Measurements from ENCODE around the gene SPCS1.

Gene SPCS1

DNA sequence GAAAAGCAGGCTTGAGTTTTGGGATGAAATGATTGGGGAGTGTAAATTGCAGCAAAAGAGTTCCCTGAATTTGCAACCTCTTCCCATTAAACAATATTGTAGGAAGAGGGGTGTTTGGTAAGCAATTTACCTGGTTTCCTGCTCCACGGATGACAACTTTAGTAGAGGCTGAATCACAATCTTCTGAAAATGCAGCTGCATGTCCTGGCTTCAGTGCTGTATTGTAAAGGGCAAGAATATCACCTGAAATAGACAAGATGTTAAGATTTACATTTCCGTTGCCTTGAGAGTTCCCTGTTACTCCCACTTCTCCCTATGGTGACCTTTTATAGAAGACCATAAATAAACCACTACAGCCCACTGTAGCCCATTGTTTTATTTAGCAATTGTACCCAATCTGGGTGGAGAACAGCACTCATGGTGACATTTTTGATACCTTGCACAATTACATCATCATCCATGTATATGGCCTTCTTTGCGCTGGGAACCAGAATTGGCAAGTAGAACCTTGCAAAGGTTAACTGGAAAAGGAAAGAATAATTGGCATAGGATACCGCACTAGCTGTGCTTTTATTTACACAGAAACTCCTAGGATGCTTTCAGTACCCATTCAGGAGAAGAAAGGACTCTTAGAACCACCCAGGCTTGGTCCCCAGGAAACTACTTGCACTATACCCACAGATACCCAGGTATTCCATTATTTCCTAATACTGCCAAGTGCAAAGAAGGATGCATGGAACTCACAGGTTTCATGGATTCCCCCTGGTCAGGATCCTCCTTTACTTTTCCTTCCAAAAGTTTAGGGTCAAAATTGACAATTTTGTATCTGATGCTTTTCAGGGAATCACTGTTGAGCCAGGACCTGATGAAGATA, 9.9 kb upstream of the SPCS1 start (continued):
- TF ChIP-seq, protein P1, sequence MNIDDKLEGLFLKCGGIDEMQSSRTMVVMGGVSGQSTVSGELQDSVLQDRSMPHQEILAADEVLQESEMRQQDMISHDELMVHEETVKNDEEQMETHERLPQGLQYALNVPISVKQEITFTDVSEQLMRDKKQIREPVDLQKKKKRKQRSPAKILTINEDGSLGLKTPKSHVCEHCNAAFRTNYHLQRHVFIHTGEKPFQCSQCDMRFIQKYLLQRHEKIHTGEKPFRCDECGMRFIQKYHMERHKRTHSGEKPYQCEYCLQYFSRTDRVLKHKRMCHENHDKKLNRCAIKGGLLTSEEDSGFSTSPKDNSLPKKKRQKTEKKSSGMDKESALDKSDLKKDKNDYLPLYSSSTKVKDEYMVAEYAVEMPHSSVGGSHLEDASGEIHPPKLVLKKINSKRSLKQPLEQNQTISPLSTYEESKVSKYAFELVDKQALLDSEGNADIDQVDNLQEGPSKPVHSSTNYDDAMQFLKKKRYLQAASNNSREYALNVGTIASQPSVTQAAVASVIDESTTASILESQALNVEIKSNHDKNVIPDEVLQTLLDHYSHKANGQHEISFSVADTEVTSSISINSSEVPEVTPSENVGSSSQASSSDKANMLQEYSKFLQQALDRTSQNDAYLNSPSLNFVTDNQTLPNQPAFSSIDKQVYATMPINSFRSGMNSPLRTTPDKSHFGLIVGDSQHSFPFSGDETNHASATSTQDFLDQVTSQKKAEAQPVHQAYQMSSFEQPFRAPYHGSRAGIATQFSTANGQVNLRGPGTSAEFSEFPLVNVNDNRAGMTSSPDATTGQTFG (tag by site-specific recombination; IDR thresholded peaks at IDR 0.05; ENCODE audit: borderline replicate concordance): no peak
- TF ChIP-seq ZNF423 (tag by site-specific recombination; IDR thresholded peaks at IDR 0.05) (no peak), OSR2 (tag by site-specific recombination; IDR thresholded peaks at IDR 0.05) (no peak)

DNA sequence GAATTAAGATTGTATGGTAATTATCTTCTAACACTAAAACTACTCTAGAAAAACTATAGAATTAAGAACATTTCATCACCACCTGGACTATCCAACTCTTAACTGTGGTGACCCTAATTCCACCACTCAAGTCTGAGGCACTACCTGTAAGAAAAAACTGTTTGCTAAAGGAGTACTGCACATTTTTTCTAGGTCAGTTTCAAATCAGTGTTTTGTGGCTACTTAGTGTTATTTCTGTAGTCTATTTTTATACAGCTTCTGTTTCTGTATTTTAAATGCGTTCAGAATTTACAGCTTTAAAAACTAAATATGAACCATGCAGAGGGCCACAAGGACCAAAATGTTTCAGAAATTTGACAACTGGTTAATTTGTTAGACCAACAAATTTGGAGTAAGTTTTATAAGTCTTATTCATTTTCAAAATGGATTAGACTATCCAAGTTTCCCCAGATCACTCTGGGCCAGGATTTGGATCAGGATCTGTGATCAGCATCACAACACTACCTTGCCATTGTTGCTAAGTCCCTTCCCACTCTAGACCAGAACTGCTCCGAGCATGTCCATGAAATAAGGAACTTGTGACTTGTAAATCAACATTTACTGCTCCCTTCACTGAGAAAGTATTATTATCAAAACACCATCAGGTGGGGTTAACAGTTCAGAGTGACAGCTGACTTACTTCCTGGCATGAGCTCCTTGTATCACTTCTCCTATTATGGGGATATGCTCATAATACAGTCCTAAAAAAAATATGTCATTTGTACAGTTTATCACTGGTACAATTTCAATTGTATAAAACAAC, 8.9 kb upstream of the SPCS1 start:
- Histone ChIP-seq H3K9me3 (ENCODE audit: control insufficient read depth, insufficient read depth, low read depth, low read length) (no peaks in the 10 kb centered on the region), H3K36me3 (ENCODE audit: control insufficient read depth in 2 of 2, insufficient read depth in 1 of 2, low read length in 2 of 2) (peaks cover 10 to 79% of the 10 kb centered on the region in 2 experiments), H3K27ac (ENCODE audit: extremely low read depth, low read depth, low read length) (no peak overlapping the region), H3K4me3 (ENCODE audit: low read depth, low read length) (no peak overlapping the region), H3K4me1 (ENCODE audit: control insufficient read depth, insufficient read depth, low read length) (no peaks in the 10 kb centered on the region)
- no peak for TF ChIP-seq GLI2 (tag by site-specific recombination; IDR thresholded peaks at IDR 0.05; ENCODE audit: borderline replicate concordance, low read depth)
- TF ChIP-seq REPIN1 (tag by site-specific recombination; IDR thresholded peaks at IDR 0.05; ENCODE audit: low read depth): no peak
- peak; percentile 55 for TF ChIP-seq ZBTB17 (tag by site-specific recombination; IDR thresholded peaks at IDR 0.05)
- TF ChIP-seq, protein P1 (tag by site-specific recombination; IDR thresholded peaks at IDR 0.05; ENCODE audit: borderline replicate concordance): no peak
- TF ChIP-seq RBAK (tag by site-specific recombination; IDR thresholded peaks at IDR 0.05): no peak
- TF ChIP-seq ZNF473 (tag by site-specific recombination; IDR thresholded peaks at IDR 0.05): no peak
- ChIA-PET CTCF (interaction anchor here (0.6 to 0.9 kb wide), 3 partner anchors 10 to 373 kb away, joined by 3 to 4 read pairs (median 3); no protein-coding TSS in a partner anchor), POLR2A (interaction anchor here (0.5 to 2.0 kb wide), 3 partner anchors 9 to 13 kb away, joined by 3 to 8 read pairs (median 3); partner anchors contain the start of genes GLT8D1 and SPCS1)

DNA sequence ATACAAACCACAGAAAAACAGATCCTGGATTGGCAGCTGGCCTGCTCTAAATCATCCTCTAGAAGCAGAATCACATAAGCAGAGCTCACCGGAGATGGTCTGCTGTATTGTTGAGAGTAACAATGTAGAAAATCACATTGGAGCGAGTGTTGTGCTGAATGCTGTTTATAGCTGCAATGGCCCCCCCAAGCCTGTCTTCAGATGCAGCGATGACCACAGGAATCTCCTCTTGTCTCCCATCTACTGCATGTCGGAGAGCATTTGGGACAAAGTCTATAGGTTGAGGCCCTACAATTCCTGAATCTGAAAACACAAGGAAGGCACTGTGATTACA, 8.3 kb upstream of the SPCS1 start:
- Histone ChIP-seq H3K4me1 (ENCODE audit: control insufficient read depth, insufficient read depth, low read length) (no peaks in the 10 kb centered on the region), H3K27ac (ENCODE audit: extremely low read depth, low read depth, low read length) (no peak overlapping the region), H3K36me3 (ENCODE audit: control insufficient read depth in 2 of 2, insufficient read depth in 1 of 2, low read length in 2 of 2) (peaks cover 10 to 73% of the 10 kb centered on the region in 2 experiments), H3K9me3 (ENCODE audit: control insufficient read depth, insufficient read depth, low read depth, low read length) (no peaks in the 10 kb centered on the region), H3K4me3 (ENCODE audit: low read depth, low read length) (no peak overlapping the region)
- TF ChIP-seq, protein P2, sequence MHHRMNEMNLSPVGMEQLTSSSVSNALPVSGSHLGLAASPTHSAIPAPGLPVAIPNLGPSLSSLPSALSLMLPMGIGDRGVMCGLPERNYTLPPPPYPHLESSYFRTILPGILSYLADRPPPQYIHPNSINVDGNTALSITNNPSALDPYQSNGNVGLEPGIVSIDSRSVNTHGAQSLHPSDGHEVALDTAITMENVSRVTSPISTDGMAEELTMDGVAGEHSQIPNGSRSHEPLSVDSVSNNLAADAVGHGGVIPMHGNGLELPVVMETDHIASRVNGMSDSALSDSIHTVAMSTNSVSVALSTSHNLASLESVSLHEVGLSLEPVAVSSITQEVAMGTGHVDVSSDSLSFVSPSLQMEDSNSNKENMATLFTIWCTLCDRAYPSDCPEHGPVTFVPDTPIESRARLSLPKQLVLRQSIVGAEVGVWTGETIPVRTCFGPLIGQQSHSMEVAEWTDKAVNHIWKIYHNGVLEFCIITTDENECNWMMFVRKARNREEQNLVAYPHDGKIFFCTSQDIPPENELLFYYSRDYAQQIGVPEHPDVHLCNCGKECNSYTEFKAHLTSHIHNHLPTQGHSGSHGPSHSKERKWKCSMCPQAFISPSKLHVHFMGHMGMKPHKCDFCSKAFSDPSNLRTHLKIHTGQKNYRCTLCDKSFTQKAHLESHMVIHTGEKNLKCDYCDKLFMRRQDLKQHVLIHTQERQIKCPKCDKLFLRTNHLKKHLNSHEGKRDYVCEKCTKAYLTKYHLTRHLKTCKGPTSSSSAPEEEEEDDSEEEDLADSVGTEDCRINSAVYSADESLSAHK (tag by site-specific recombination; IDR thresholded peaks at IDR 0.05): no peak
- TF ChIP-seq, protein P3, sequence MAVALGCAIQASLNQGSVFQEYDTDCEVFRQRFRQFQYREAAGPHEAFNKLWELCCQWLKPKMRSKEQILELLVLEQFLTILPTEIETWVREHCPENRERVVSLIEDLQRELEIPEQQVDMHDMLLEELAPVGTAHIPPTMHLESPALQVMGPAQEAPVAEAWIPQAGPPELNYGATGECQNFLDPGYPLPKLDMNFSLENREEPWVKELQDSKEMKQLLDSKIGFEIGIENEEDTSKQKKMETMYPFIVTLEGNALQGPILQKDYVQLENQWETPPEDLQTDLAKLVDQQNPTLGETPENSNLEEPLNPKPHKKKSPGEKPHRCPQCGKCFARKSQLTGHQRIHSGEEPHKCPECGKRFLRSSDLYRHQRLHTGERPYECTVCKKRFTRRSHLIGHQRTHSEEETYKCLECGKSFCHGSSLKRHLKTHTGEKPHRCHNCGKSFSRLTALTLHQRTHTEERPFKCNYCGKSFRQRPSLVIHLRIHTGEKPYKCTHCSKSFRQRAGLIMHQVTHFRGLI (tag by site-specific recombination; IDR thresholded peaks at IDR 0.05): no peak
- TF ChIP-seq ZNF529 (tag by site-specific recombination; IDR thresholded peaks at IDR 0.05; ENCODE audit: insufficient replicate concordance) (no peak), ZNF670 (tag by site-specific recombination; IDR thresholded peaks at IDR 0.05; ENCODE audit: low read depth) (no peak), ZNF560 (tag by site-specific recombination; IDR thresholded peaks at IDR 0.05; ENCODE audit: borderline replicate concordance) (no peak), ZNF335 (tag by site-specific recombination; conservative IDR thresholded peaks at IDR 0.05) (no peak), ZNF747 (tag by site-specific recombination; IDR thresholded peaks at IDR 0.05) (no peak), ZNF544 (tag by site-specific recombination; IDR thresholded peaks at IDR 0.05) (no peak), ZNF324 (tag by site-specific recombination; IDR thresholded peaks at IDR 0.05) (no peak)
- ChIA-PET POLR2A (interaction anchor here (1.1 to 2.0 kb wide), 2 partner anchors 8 to 12 kb away, joined by 3 to 8 read pairs; partner anchors contain the start of genes GLT8D1 and SPCS1), CTCF (interaction anchor here (0.6 kb wide), 2 partner anchors 93 to 372 kb away, joined by 3 read pairs; no protein-coding TSS in a partner anchor)

All from HEK293 (cell line).